ENCODE data around the gene TRIM47. TPM values are rescaled to one million over a fixed set of nuclear protein-coding genes. Genes with fewer than 3 reads are reported as not detected.

Gene TRIM47
- total and polyA plus RNA-seq, 2 of the 13 experiments (the other 11 are each of a cell fraction or from before 2014, with no cell fraction given) = 33.5 to 82.0 TPM

GRCh38 chr17:75843577-75844529 is 34.5 kb downstream of the TRIM47 start, which contains the start of gene UNC13D (continued):
- 0 out of 2 replicates have a peak, but pooled peaks have one; percentile 28 for TF ChIP-seq CREB3 (CRISPR knock-in tag; IDR thresholded peaks at IDR 0.05)
- TF ChIP-seq KLF16 (CRISPR knock-in tag; IDR thresholded peaks at IDR 0.05) = peak; percentile 7 to 48; a peak in 2 of 4 replicates
- peak; percentile 32; the same call in 1 of the 2 replicates for TF ChIP-seq ZNF713 (CRISPR knock-in tag; IDR thresholded peaks at IDR 0.05)
- TF ChIP-seq ZXDC (CRISPR knock-in tag; IDR thresholded peaks at IDR 0.05) = no peak
- no peak for TF ChIP-seq CBX5 (CRISPR knock-in tag; IDR thresholded peaks at IDR 0.05; ENCODE audit: borderline replicate concordance)
- TF ChIP-seq NCOA2 (CRISPR knock-in tag; IDR thresholded peaks at IDR 0.05) = 0 out of 2 replicates have a peak, but pooled peaks have one; percentile 10
- TF ChIP-seq ZNF569 (CRISPR knock-in tag; IDR thresholded peaks at IDR 0.05; ENCODE audit: borderline replicate concordance) = no peak
- TF ChIP-seq FOXC1 (CRISPR knock-in tag; IDR thresholded peaks at IDR 0.05; ENCODE audit: borderline replicate concordance) = peak; percentile 47
- TF ChIP-seq ZNF263 (CRISPR knock-in tag; IDR thresholded peaks at IDR 0.05) = peak; percentile 98
- no peak for TF ChIP-seq KLF15 (CRISPR knock-in tag; IDR thresholded peaks at IDR 0.05; ENCODE audit: borderline replicate concordance)
- no peak for TF ChIP-seq ZNF776 (CRISPR knock-in tag; IDR thresholded peaks at IDR 0.05)
- no peak for TF ChIP-seq ATF4 (CRISPR knock-in tag; IDR thresholded peaks at IDR 0.05)
- TF ChIP-seq SRSF1 (optimal IDR thresholded peaks at IDR 0.05; ENCODE audit: low read depth, low read length) = no peak
- no peak for TF ChIP-seq TERF1 (CRISPR knock-in tag; IDR thresholded peaks at IDR 0.05)
- peak; percentile 27; the same call in 1 of the 2 replicates for TF ChIP-seq THAP11 (CRISPR knock-in tag; IDR thresholded peaks at IDR 0.05)
- 0 out of 2 replicates have a peak, but pooled peaks have one; percentile 62 for TF ChIP-seq ATF6 (CRISPR knock-in tag; conservative IDR thresholded peaks at IDR 0.05)
- TF ChIP-seq FOXA3 (CRISPR knock-in tag; IDR thresholded peaks at IDR 0.05) = no peak
- TF ChIP-seq ZNF792 (CRISPR knock-in tag; IDR thresholded peaks at IDR 0.05) = peak; percentile 42; the same call in 1 of the 2 replicates
- TF ChIP-seq ZNF678 (CRISPR knock-in tag; IDR thresholded peaks at IDR 0.05) = 0 out of 2 replicates have a peak, but pooled peaks have one; percentile 84
- TF ChIP-seq ETV5 (CRISPR knock-in tag; IDR thresholded peaks at IDR 0.05; ENCODE audit: borderline replicate concordance) = peak; percentile 74; the same call in 1 of the 2 replicates

All from HepG2 (cell line).